ENCODE data around the gene FERMT3. TPM values are rescaled to one million over a fixed set of nuclear protein-coding genes. Genes with fewer than 3 reads are reported as not detected.
"Not testable (repeated sequence)": the region's sequence is repeated elsewhere in the genome, so short reads cannot be mapped to it uniquely, and the experiment has no call there.

FERMT3 gene
- total RNA-seq (2014; rRNA removed; shearing (Covaris generic)): 0.15 and 0.80 TPM in 2 replicates

DNA sequence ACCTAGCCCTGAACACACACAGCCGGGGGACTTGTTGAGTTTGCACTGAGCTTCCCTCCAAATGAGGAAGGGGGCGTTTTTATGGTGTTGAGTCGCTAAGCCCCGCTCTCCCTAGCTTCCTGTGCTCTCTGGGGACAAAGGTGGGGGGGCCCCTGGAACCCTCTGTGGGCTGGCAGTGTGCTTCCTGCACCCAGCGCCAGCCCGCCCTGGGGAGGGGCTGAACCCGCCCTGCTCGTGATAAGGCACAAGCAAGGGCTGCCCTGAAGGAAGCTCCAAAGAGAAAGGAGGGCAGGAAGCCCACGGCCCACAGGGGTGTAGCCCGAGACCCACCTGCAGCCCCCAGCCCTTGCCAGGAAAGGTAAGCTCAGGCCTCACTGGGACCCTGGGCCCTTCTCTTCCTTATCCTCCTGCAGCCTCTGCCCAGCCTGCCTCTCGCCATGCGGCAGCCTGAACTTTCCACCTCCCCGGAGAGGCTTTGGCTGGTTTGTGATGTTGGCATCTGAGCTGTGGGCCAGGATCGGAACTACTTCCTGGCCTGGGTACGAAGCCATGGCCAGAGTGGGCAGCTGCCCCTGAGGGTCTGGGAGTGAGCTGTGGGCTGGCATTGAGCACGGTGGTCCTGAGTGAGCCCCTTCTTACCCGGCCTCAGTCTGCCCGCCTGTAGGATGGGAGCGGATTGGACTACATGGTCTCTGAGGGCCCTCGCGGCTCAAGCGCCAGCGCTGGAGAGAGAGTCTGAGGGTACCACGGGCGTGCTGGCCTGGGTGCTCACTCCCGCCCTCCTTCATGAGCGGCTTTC is at the start of gene FERMT3:
Gene FERMT3 (plus strand): TSS at position 265 of the 799 bp plus-strand sequence. CDS start 644 bp downstream, outside the sequence.
- Histone ChIP-seq H3K4me3 (ENCODE audit: insufficient read depth, low read depth, low read length) (no peak within 1 kb of the TSS), H3K27me3 (ENCODE audit: control insufficient read depth, insufficient read depth, low read length) (no peaks in the 10 kb centered on the region), H3K36me3 (replicated peaks; ENCODE audit: control insufficient read depth, insufficient read depth, low read length) (peaks cover 24% of the 10 kb centered on the region)
- peak; percentile 57 for DNase-seq

DNA sequence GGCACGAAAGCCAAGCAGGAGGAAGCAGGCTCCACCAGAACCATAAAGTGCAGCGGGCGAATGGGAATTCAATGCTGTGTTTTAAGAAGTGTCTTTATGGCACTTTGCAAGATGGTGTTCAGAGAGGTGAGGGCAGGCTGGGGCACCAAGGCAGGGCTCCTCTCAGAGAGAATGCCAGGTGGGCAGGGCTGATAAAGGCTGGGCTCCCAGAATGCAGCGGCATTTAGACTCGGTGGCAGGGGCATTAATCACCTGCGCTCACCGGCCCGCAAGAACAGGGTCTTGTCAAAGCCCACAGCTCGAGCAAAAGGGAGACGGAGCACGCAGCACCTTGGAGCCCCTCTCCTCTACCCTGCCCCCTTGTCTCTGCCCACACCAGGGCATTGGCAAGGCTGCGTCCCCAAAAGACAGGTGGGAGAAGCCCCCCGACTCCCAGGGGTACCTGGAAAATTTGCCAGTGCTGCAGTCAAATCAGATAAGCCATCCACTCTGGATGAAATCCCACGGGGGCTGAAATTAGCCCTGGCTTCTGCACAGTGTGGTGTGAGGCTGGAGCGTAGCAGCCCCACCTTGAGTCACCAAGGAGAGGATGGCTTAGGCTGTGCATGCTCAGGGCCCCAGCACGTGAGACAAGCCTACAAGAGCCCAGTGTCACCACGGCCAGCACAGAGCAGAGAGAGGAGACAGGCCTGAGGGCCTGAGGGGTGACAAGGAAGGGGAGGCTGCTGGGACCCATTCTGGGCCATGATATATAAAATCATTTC is 48.7 kb upstream of the FERMT3 start:
- no peaks in the 10 kb centered on the region for H3K36me3 ChIP-seq (replicated peaks; ENCODE audit: control insufficient read depth, insufficient read depth, low read length)
- no peak overlapping the region for H3K4me3 ChIP-seq (ENCODE audit: insufficient read depth, low read depth, low read length)
- H3K27me3 ChIP-seq (ENCODE audit: control insufficient read depth, insufficient read depth, low read length): no peaks in the 10 kb centered on the region
- no peak for DNase-seq

DNA sequence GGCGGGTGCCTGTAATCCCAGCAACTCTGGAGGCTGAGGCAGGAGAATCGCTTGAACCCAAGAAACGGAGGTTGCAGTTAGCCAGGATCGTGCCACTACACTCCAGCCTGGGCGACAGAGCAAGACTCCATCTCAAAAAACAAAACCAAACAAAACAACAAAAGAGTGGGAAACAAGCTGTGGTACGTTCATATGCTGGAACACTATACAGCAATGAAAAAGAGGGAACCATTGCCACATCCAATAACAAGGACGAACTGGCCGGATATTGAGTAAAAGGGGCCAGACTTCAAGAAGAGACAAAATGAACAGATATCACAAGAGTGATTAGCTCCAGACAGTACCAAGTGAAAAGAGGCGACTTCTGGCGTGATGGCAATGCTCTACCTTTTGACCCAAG is 45.5 kb upstream of the FERMT3 start:
- Histone ChIP-seq H3K27me3 (ENCODE audit: control insufficient read depth, insufficient read depth, low read length) (peaks cover 7% of the 10 kb centered on the region; the same call in 1 of the 2 replicates), H3K4me3 (ENCODE audit: insufficient read depth, low read depth, low read length) (no peak overlapping the region), H3K36me3 (replicated peaks; ENCODE audit: control insufficient read depth, insufficient read depth, low read length) (no peaks in the 10 kb centered on the region)
- no peak for DNase-seq

DNA sequence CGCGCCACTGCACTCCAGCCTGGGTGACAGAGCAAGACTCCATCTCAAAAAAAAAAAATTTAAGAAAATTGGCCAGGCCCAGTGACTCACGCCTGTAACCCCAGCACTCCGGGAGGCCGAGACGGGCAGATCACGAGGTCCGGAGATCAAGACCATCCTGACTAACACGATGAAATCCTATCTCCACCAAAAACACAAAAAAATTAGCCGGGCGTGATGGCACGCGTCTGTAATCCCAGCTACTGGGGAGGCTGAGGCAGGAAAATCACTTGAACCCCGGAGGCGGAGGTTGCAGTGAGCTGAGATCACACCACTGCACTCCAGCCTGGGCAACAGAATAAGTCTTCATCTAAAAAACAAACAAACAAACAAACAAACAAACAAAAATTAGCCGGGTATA is 43.8 kb upstream of the FERMT3 start:
- not testable (repeated sequence) for H3K36me3 ChIP-seq (replicated peaks; ENCODE audit: control insufficient read depth, insufficient read depth, low read length); H3K27me3 ChIP-seq (ENCODE audit: control insufficient read depth, insufficient read depth, low read length); DNase-seq; H3K4me3 ChIP-seq (ENCODE audit: insufficient read depth, low read depth, low read length)

DNA sequence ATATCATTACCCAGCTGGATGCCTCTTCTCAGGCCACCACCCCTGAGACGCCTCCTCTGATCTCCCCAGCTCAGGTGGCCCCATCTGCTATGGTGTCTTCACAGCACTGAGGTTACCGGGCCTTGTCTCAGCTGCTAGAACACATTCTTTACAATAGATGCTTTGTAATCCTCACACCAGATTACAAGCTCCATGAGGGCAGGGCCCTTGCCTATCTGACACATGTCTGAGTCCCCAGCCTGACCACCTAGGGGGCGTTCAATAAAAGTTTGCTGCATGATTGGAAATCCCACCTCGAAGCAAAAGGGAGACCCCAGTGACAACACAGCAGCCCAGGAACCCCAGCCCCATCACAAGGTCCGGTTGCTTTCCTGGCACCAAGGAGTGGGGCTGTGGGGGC is 42.6 kb upstream of the FERMT3 start:
- Histone ChIP-seq H3K36me3 (replicated peaks; ENCODE audit: control insufficient read depth, insufficient read depth, low read length) (no peaks in the 10 kb centered on the region), H3K27me3 (ENCODE audit: control insufficient read depth, insufficient read depth, low read length) (peaks cover 8% of the 10 kb centered on the region; the same call in 1 of the 2 replicates), H3K4me3 (ENCODE audit: insufficient read depth, low read depth, low read length) (no peak overlapping the region)
- DNase-seq: no peak

DNA sequence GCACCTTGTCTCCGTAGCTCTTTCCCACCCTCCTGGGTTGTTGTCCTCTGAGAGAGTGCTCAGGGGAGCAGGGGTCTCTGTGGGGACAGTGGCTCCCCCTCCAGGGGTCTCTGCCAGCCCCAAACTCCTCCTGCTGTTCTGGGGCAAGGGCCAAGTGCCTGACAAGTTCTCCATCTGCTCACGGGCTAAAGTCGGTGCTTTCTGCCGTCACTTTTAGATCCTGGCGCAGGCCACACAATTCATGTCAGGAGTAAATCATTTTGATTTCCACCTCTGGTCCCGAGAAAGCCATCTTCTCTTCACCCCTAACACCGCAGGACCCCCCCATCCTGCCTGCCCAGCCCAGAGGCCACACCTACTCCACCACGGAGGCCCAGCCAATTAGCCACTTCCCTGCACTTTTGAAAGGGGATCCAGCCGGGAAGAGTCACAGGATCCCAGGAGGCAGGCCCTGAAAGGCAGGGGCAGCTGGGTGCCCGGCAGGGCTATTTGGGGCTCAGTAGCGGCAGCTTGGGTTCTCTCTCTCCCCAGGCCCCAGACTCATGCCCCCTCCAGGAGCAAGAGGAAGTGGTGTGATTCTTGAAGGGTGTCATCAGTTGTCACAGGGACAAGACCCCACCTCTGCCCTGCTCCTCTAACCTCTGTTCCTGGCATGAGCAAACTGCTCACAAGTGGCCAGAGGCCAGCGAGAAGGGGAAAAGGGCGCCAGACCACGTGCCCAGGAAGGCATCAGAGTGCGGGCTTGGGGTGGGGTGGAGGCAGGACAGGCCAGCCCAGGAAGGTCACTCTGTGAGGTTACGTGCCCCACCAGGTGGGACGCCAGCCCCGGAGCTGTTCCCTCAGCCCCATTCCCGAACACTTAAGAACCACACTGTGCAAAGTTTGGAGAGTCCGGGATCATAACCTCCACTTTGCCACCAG is 41.9 kb upstream of the FERMT3 start:
- Histone ChIP-seq H3K27me3 (ENCODE audit: control insufficient read depth, insufficient read depth, low read length) (peaks cover 8% of the 10 kb centered on the region; the same call in 1 of the 2 replicates), H3K4me3 (ENCODE audit: insufficient read depth, low read depth, low read length) (peak overlapping the region; percentile 68; the same call in 1 of the 2 replicates), H3K36me3 (replicated peaks; ENCODE audit: control insufficient read depth, insufficient read depth, low read length) (no peaks in the 10 kb centered on the region)
- peak; percentile 84 for DNase-seq

DNA sequence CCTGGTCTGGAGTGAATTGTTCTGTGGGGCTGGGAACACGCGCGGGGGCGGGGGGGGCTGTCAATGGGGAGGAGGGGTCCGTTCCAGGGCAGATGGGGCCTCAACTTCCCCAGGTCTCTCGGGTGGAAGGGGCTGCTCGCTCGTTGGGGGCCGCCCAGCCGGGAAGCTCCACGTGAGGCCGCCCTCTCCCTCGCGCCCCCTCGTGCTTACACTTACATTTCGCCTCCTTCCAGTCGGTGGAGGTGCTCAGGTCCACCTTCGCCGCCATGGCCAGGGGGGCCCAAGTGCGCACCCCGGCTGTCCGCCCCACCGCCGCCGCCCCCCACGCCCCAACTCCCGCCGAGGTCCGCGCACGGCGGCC is 41.1 kb upstream of the FERMT3 start:
- peak; percentile 77 for DNase-seq
- H3K36me3 ChIP-seq (replicated peaks; ENCODE audit: control insufficient read depth, insufficient read depth, low read length): no peaks in the 10 kb centered on the region
- peaks cover 8% of the 10 kb centered on the region; the same call in 1 of the 2 replicates for H3K27me3 ChIP-seq (ENCODE audit: control insufficient read depth, insufficient read depth, low read length)
- peak overlapping the region; percentile 68 for H3K4me3 ChIP-seq (ENCODE audit: insufficient read depth, low read depth, low read length)

DNA sequence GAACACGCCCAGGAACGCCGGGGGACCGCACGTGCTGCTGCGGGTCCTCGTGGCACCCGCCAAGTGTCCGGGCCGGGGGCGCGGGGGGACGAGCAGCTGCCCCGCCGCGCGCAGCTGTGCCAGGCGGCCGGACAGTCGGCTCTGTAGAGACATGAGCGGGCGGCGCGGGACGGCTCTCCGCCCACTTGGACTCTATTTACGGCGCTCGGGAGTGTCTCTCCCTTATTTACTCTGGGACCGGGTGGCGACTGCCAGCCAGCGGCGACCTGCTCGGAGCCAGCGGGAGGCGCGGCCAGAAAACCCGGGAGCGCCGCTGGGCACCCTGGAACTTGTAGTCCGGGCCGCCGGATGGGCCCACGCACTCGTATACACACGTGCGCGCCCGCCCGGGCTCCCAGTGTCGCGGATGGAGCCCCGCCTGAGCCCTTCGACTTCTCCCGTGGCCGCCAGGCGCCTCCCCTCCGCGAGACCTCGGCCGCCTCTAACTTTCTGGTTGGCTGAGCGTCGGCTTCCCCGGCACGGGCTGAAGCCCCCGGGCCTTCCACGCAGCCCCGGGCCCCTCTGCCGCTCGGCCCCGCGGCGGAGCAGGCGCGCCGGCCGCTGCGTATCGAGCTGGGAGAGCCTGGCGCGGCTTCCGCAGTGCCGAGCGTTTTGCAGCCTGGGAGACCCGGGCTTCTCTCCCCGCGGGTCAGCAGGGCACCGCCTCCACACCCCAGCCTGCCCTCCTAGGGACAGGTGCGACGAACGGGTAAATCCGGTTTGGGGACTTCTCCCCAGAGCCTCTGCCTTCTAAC is 40.5 kb upstream of the FERMT3 start, which contains the start of gene MACROD1:
Gene MACROD1 (minus strand): TSS at position 272 of the 794 bp plus-strand sequence. CDS start 119 bp downstream, at position 153.
- H3K27me3 ChIP-seq (ENCODE audit: control insufficient read depth, insufficient read depth, low read length): peaks cover 8% of the 10 kb centered on the region; the same call in 1 of the 2 replicates

DNA sequence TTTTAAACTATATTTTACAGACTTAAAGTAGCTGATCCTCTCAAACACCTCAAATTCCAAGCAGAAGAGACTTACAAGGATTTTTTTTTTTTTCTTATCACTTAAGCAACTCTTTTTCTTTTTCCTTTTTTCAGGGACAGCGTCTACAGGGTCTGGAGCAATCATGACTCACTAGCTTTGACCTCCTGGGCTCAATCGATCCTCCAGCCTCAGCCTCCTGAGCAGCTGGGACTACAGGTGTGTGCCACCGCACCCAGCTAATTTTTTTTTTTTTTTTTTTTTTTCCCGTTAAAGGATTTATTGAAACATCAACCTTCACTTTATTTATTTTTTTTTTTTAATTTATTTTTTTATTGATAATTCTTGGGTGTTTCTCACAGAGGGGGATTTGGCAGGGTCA is 36.1 kb upstream of the FERMT3 start:
- Histone ChIP-seq H3K27me3 (ENCODE audit: control insufficient read depth, insufficient read depth, low read length) (peaks cover 2% of the 10 kb centered on the region; the same call in 1 of the 2 replicates), H3K36me3 (replicated peaks; ENCODE audit: control insufficient read depth, insufficient read depth, low read length) (no peaks in the 10 kb centered on the region), H3K4me3 (ENCODE audit: insufficient read depth, low read depth, low read length) (no peak overlapping the region)
- no peak for DNase-seq

More for the DNA sequence above, 40.5 kb upstream of the FERMT3 start, which contains the start of gene MACROD1:
- Histone ChIP-seq H3K36me3 (replicated peaks; ENCODE audit: control insufficient read depth, insufficient read depth, low read length) (no peaks in the 10 kb centered on the region), H3K4me3 (ENCODE audit: insufficient read depth, low read depth, low read length) (peak within 1 kb of the TSS; percentile 68)
- DNase-seq: peak; percentile 92

DNA sequence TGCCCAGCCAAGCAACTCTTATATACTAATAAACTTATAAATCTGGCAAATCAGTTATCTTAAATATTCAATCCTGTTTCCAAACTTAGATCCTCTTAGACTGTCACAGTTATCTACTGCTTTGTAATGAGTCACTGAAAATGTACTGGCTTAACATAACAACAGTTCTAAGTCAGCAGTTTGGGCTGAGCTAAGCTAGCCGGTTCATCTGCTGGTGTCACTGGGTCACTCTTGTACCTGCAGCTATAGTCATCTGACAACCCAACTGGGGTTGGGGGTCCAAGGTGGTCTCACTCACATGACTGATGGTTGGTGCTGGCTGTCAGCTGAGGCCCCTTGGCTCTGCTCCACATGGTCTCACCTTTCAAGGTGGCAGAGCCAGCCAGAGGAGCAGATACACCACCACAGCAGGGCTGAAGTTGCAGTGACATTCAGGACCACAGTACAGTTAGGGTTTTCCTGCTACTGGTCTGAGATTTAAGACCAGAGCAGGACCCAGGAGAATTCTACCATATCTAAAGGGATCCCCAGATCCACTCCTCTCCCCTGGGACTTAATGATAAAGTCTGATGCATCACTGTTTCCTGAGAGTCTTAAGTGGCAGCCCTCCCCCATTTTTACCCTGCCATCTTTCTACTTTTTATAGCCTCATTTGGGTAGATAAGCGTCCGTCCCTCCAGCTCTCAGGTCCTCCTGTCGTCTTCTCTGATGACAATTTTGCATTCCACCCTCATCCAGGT is 32.7 kb upstream of the FERMT3 start:
- no peak for DNase-seq
- no peaks in the 10 kb centered on the region for H3K36me3 ChIP-seq (replicated peaks; ENCODE audit: control insufficient read depth, insufficient read depth, low read length)
- no peaks in the 10 kb centered on the region for H3K27me3 ChIP-seq (ENCODE audit: control insufficient read depth, insufficient read depth, low read length)
- no peak overlapping the region for H3K4me3 ChIP-seq (ENCODE audit: insufficient read depth, low read depth, low read length)

DNA sequence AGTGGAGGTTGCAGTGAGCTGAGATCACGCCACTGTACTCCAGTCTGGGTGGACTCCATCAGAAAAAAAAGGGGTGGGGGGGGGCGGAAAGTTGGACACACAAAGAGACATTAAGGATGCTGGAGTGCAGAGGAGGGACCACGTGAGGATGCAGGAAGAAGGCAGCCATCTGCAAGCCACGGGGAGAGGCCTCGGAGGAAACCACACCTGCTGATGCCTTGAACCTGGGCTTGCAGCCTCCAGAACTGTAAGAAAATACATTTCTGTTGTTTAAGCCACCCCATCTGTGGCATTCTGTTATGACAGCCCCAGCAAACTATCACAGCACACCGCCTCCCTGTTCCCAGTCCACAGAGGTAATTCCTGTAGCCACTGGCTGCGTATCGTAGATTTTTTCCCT is 29.8 kb upstream of the FERMT3 start:
- Histone ChIP-seq H3K27me3 (ENCODE audit: control insufficient read depth, insufficient read depth, low read length) (no peaks in the 10 kb centered on the region), H3K4me3 (ENCODE audit: insufficient read depth, low read depth, low read length) (no peak overlapping the region), H3K36me3 (replicated peaks; ENCODE audit: control insufficient read depth, insufficient read depth, low read length) (0 out of 2 replicates have a peak, but pooled peaks cover 2% of the 10 kb centered on the region)
- no peak for DNase-seq

DNA sequence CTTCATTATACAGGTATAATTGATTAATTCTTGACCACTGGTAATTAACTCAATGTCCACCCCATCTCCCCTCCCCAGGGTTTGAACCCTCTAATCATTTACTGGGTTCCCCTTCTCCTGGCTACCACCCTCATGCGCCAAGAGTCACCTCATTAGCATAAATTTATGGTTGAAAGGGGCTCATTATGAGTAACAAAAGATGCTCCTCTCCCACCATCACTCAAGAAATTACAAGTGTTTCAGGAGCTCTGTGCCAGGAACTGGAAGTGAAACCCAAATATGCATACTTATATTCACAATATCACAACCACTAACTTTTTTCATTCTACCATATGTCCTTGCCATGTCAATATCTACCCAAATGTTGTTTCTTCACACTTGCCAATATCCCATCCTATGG is 28.3 kb upstream of the FERMT3 start:
- Histone ChIP-seq H3K27me3 (ENCODE audit: control insufficient read depth, insufficient read depth, low read length) (no peaks in the 10 kb centered on the region), H3K4me3 (ENCODE audit: insufficient read depth, low read depth, low read length) (no peak overlapping the region), H3K36me3 (replicated peaks; ENCODE audit: control insufficient read depth, insufficient read depth, low read length) (0 out of 2 replicates have a peak, but pooled peaks cover 2% of the 10 kb centered on the region)
- no peak for DNase-seq
